ENCODE measurements around the gene NOXO1. TPM values are rescaled to one million over a fixed set of nuclear protein-coding genes. Genes with fewer than 3 reads are reported as not detected.
A peak's percentile ranks its signal among the peaks of the same experiment; 100 is the strongest.

NOXO1 gene
- total RNA-seq, 2 experiments from 2014 or later, result 0.56 to 0.99 TPM

- H3K4me3 ChIP-seq (ENCODE audit: low read length), result no peak overlapping the region
- H3K27ac Mint-ChIP-seq, result no peak overlapping the region
- H3K4me1 Mint-ChIP-seq (ENCODE audit: low read depth), result peaks cover 26% of the 10 kb centered on the region
- H3K9me3 ChIP-seq (ENCODE audit: control insufficient read depth in 1 of 2, insufficient read depth in 1 of 2, low read length in 2 of 2), result no peaks in the 10 kb centered on the region
- intact Hi-C loops (cut with DNase I, micrococcal nuclease), result no loop called here
- peaks cover 50% of the 10 kb centered on the region for H3K4me1 ChIP-seq (ENCODE audit: insufficient read depth, low read length)
- no peak overlapping the region for H3K27ac ChIP-seq (ENCODE audit: low read depth in 1 of 2, low read length in 2 of 2)
- H3K36me3 Mint-ChIP-seq (ENCODE audit: low read depth), result peaks cover 31% of the 10 kb centered on the region
- TF ChIP-seq CTCF (IDR thresholded peaks at IDR 0.05), result no peak
- DNase-seq (peak in 1 of 14 experiments; percentile 0), ATAC-seq (ENCODE audit: poor library complexity) (no peak)
- ChIA-PET POLR2A (interaction anchor here (1.0 to 2.2 kb wide), 5 partner anchors 10 to 152 kb away, joined by 4 to 11 read pairs (median 7); partner anchors contain the start of genes GFER, RPS2 and TRAF7), CTCF (interaction anchor here (0.6 to 1.6 kb wide), 13 partner anchors 8 to 176 kb away, joined by 3 to 17 read pairs (median 5); partner anchors contain the start of genes FAHD1, GFER, NDUFB10 and TRAF7)
- H3K4me3 Mint-ChIP-seq, result no peak overlapping the region
- H3K36me3 ChIP-seq (ENCODE audit: insufficient read depth, low read length), result peaks cover 64% of the 10 kb centered on the region
- H3K9me3 Mint-ChIP-seq, result no peaks in the 10 kb centered on the region
- no peaks in the 10 kb centered on the region for H3K27me3 Mint-ChIP-seq
- no peaks in the 10 kb centered on the region for H3K27me3 ChIP-seq (ENCODE audit: control insufficient read depth in 1 of 2, insufficient read depth in 2 of 2, low read length in 2 of 2)
These were observed 22.1 kb upstream of the NOXO1 start for GRCh38 chr16:2003231-2003826.

GRCh38 chr16:2002406-2003230 lies 21.3 kb upstream of the NOXO1 start:
- Mint-ChIP-seq H3K4me1 (ENCODE audit: low read depth) (peaks cover 19% of the 10 kb centered on the region), H3K9me3 (no peaks in the 10 kb centered on the region), H3K27ac (no peak overlapping the region), H3K27me3 (no peaks in the 10 kb centered on the region), H3K36me3 (ENCODE audit: low read depth) (peaks cover 33% of the 10 kb centered on the region), H3K4me3 (no peak overlapping the region)
- intact Hi-C loops (cut with DNase I, micrococcal nuclease), result no loop called here
- ChIA-PET CTCF (interaction anchor here (0.9 to 1.6 kb wide), 3 partner anchors 14 to 176 kb away, joined by 3 to 10 read pairs (median 5); partner anchors contain the start of genes FAHD1 and NDUFB10), POLR2A (interaction anchor here (1.8 to 2.0 kb wide), 2 partner anchors 38 to 153 kb away, joined by 8 to 11 read pairs; partner anchors contain the start of genes RPS2 and TRAF7)
- Histone ChIP-seq H3K27ac (ENCODE audit: low read depth in 1 of 2, low read length in 2 of 2) (no peak overlapping the region), H3K4me1 (ENCODE audit: insufficient read depth, low read length) (peaks cover 43% of the 10 kb centered on the region), H3K27me3 (ENCODE audit: control insufficient read depth in 1 of 2, insufficient read depth in 2 of 2, low read length in 2 of 2) (no peaks in the 10 kb centered on the region), H3K9me3 (ENCODE audit: control insufficient read depth in 1 of 2, insufficient read depth in 1 of 2, low read length in 2 of 2) (no peaks in the 10 kb centered on the region), H3K36me3 (ENCODE audit: insufficient read depth, low read length) (peaks cover 64% of the 10 kb centered on the region), H3K4me3 (ENCODE audit: low read length) (no peak overlapping the region)
- ATAC-seq (ENCODE audit: poor library complexity) (no peak), DNase-seq (peak in 1 of 14 experiments; percentile 1)
- no peak for TF ChIP-seq CTCF (IDR thresholded peaks at IDR 0.05)

GRCh38 chr16:2001456-2002355 lies 20.4 kb upstream of the NOXO1 start:
- Histone ChIP-seq H3K4me1 (ENCODE audit: insufficient read depth, low read length) (peaks cover 34% of the 10 kb centered on the region), H3K4me3 (ENCODE audit: low read length) (no peak overlapping the region), H3K27ac (ENCODE audit: low read depth in 1 of 2, low read length in 2 of 2) (no peak overlapping the region), H3K27me3 (ENCODE audit: control insufficient read depth in 1 of 2, insufficient read depth in 2 of 2, low read length in 2 of 2) (no peaks in the 10 kb centered on the region), H3K36me3 (ENCODE audit: insufficient read depth, low read length) (peaks cover 64% of the 10 kb centered on the region), H3K9me3 (ENCODE audit: control insufficient read depth in 1 of 2, insufficient read depth in 1 of 2, low read length in 2 of 2) (no peaks in the 10 kb centered on the region)
- H3K4me3 Mint-ChIP-seq, result no peak overlapping the region
- intact Hi-C loops (cut with DNase I, micrococcal nuclease), result no loop called here
- ATAC-seq (ENCODE audit: poor library complexity) (no peak), DNase-seq (no peak)
- no peaks in the 10 kb centered on the region for H3K9me3 Mint-ChIP-seq
- TF ChIP-seq CTCF (IDR thresholded peaks at IDR 0.05), result no peak
- H3K36me3 Mint-ChIP-seq (ENCODE audit: low read depth), result peaks cover 38% of the 10 kb centered on the region
- no peak overlapping the region for H3K27ac Mint-ChIP-seq
- no peaks in the 10 kb centered on the region for H3K27me3 Mint-ChIP-seq
- H3K4me1 Mint-ChIP-seq (ENCODE audit: low read depth), result peaks cover 12% of the 10 kb centered on the region
- ChIA-PET CTCF (no interaction called here), POLR2A (no interaction called here)

Data from CD4-positive, alpha-beta T cell (primary cell).